ENCODE measurements around the gene ADRA2C. TPM values are rescaled to one million over a fixed set of nuclear protein-coding genes. Genes with fewer than 3 reads are reported as not detected.

Gene ADRA2C
- total RNA-seq, 1 experiment from 2014 or later = not detected

DNA sequence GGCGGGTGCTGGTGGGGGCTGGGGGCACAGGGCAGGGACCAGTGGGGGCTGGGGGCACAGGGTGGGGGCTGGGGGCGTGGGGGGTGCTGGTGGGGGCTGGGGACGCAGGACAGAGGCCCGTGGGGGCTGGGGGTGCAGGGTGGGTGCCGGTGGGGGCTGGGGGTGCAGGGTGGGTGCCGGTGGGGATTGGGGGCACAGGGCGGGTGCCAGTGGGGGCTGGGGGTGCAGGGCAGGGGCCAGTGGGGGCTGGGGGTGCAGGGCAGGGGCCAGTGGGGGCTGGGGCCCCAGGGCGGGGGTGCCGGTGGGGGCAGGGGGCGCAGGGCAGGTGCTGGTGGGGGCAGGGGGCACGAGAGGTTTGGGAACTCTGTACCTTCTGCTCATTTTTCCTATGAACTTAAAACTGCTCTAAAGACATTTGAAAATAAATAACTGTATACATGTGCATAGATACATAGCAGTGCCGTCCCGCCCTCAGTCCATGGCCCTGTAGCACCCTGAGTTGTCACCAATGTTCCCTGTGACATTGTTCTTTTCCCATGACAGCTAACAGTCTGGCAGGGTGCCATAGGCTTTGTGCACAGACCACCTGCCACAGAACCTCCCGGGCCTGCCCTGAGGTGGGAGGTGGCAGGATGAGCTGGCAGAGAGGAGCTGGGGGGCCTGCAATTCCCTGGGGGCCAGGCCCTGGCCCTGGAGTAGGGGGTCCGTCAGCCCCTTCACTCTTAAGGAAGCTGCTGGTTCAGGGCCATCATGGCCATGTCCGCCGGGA lies 35.6 kb upstream of the ADRA2C start:
- Histone ChIP-seq H3K4me3 (ENCODE audit: low read length) (no peak overlapping the region), H3K9me3 (ENCODE audit: low read length) (no peaks in the 10 kb centered on the region), H3K4me1 (ENCODE audit: insufficient read depth, low read length) (no peaks in the 10 kb centered on the region), H3F3A (ENCODE audit: low read length, unreplicated experiment) (no peaks in the 10 kb centered on the region), H3K27me3 (ENCODE audit: low read length) (peaks cover 11% of the 10 kb centered on the region), H3K27ac (ENCODE audit: low read length) (no peak overlapping the region), H3K9ac (ENCODE audit: low read length) (no peak overlapping the region), H3K4me2 (ENCODE audit: low read length) (no peak overlapping the region), H4K20me1 (ENCODE audit: low read length) (no peaks in the 10 kb centered on the region), H3K79me2 (ENCODE audit: low read length) (no peaks in the 10 kb centered on the region), H2AFZ (ENCODE audit: low read length) (no peak overlapping the region), H3K36me3 (ENCODE audit: low read depth, low read length) (no peaks in the 10 kb centered on the region), H3K9me2 (replicated peaks; ENCODE audit: low read length) (no peaks in the 10 kb centered on the region)
- ATAC-seq (no peak), DNase-seq (no peak)
- TF ChIP-seq CTCF (conservative IDR thresholded peaks at IDR 0.05; ENCODE audit: low read depth, low read length) (no peak), EZH2 (IDR thresholded peaks at IDR 0.05; ENCODE audit: low read length, unreplicated experiment) (no peak), EZH2phosphoT487 (IDR thresholded peaks at IDR 0.05; ENCODE audit: borderline replicate concordance, low read length) (no peak)
- POLR2A ChIA-PET (ENCODE audit: unreplicated experiment) = no interaction called here
- no TSS peak for BruUV-seq (replicated peaks)
- intact Hi-C loops (cut with micrococcal nuclease) = no loop called here
- CTCF ChIA-PET = no interaction called here

- intact Hi-C loops (cut with micrococcal nuclease) = no loop called here
- H3K27me3 ChIP-seq (ENCODE audit: low read length) = peaks cover 20% of the 10 kb centered on the region; the same call in 1 of the 2 replicates
- no peak overlapping the region for H3K4me3 ChIP-seq (ENCODE audit: low read length)
- H4K20me1 ChIP-seq (ENCODE audit: low read length) = no peaks in the 10 kb centered on the region
- no peak overlapping the region for H3K27ac ChIP-seq (ENCODE audit: low read length)
- H2AFZ ChIP-seq (ENCODE audit: low read length) = no peak overlapping the region
- H3K9me3 ChIP-seq (ENCODE audit: low read length) = no peaks in the 10 kb centered on the region
- no peaks in the 10 kb centered on the region for H3K36me3 ChIP-seq (ENCODE audit: low read depth, low read length)
- H3K9ac ChIP-seq (ENCODE audit: low read length) = no peak overlapping the region
- ATAC-seq (no peak), DNase-seq (no peak)
- no peaks in the 10 kb centered on the region for H3K9me2 ChIP-seq (replicated peaks; ENCODE audit: low read length)
- H3K79me2 ChIP-seq (ENCODE audit: low read length) = no peaks in the 10 kb centered on the region
- TF ChIP-seq CTCF (conservative IDR thresholded peaks at IDR 0.05; ENCODE audit: low read depth, low read length) = no peak
- TF ChIP-seq EZH2 (IDR thresholded peaks at IDR 0.05; ENCODE audit: low read length, unreplicated experiment) = no peak
- TF ChIP-seq EZH2phosphoT487 (IDR thresholded peaks at IDR 0.05; ENCODE audit: borderline replicate concordance, low read length) = no peak
- ChIA-PET CTCF (no interaction called here), POLR2A (ENCODE audit: unreplicated experiment) (no interaction called here)
- H3K4me1 ChIP-seq (ENCODE audit: insufficient read depth, low read length) = no peaks in the 10 kb centered on the region
- H3F3A ChIP-seq (ENCODE audit: low read length, unreplicated experiment) = no peaks in the 10 kb centered on the region
- BruUV-seq (replicated peaks) = no TSS peak
- no peak overlapping the region for H3K4me2 ChIP-seq (ENCODE audit: low read length)
Measured at GRCh38 chr4:3732076-3733028, 33.8 kb upstream of the ADRA2C start.
